HG02623 (cell line): ENCODE measurements around the gene XYLT1.
"Not testable (repeated sequence)": the region's sequence is repeated elsewhere in the genome, so short reads cannot be mapped to it uniquely, and the experiment has no call there.

ENCODE experiments used
- ATAC-seq: cut with Tn5 transposase; IDR thresholded peaks from one replicate; pipeline ENCODE4 v1.9.1; 2021; ENCODE audit warnings: moderate library complexity; ENCODE audit not compliant: unreplicated experiment

The XYLT1 gene, protein sequence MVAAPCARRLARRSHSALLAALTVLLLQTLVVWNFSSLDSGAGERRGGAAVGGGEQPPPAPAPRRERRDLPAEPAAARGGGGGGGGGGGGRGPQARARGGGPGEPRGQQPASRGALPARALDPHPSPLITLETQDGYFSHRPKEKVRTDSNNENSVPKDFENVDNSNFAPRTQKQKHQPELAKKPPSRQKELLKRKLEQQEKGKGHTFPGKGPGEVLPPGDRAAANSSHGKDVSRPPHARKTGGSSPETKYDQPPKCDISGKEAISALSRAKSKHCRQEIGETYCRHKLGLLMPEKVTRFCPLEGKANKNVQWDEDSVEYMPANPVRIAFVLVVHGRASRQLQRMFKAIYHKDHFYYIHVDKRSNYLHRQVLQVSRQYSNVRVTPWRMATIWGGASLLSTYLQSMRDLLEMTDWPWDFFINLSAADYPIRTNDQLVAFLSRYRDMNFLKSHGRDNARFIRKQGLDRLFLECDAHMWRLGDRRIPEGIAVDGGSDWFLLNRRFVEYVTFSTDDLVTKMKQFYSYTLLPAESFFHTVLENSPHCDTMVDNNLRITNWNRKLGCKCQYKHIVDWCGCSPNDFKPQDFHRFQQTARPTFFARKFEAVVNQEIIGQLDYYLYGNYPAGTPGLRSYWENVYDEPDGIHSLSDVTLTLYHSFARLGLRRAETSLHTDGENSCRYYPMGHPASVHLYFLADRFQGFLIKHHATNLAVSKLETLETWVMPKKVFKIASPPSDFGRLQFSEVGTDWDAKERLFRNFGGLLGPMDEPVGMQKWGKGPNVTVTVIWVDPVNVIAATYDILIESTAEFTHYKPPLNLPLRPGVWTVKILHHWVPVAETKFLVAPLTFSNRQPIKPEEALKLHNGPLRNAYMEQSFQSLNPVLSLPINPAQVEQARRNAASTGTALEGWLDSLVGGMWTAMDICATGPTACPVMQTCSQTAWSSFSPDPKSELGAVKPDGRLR

DNA sequence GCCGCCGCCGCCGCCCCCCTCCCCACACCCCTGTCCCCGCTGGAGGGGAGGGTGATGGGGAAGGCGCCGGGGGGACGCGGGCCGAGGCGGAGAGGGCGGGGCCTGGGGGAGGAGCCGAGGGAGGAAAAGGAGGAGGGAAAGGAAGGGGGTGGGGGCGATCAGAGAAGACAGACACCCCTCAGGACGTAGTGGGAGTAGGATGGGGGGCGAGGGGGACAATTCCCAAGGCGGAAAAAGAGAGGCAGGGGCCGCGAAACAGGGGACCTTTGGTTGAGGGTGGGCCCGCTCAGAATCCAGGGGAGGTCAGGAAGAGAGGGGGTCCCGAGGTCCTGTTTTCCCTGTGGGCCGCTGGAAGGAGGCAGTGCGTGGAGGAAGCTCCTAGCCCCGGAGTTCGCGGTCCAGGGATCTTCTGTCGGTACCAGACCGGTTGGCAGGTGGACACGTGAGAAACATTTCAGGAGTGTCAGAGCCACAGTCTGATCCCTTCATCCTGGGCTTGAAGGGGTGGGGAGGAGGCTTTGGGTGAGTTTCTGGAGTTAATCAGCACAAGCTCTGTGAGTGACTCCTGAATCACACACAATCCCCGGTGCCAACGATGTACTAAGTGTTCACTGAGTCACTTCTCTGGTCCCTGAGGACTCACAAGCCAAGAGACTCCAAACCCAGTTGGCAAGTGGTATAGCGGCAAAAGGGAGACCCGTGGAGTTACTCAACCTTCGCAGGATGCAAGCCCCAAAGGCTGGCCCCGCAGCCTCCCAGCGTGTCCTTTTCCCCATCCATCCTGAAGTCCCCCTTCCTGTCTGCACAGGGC lies at the start of gene XYLT1:
TSS of gene XYLT1 (minus strand) at position 53 of the 811 bp plus-strand sequence. CDS start 164 bp downstream, outside the sequence.
- ATAC-seq, result no peak

DNA sequence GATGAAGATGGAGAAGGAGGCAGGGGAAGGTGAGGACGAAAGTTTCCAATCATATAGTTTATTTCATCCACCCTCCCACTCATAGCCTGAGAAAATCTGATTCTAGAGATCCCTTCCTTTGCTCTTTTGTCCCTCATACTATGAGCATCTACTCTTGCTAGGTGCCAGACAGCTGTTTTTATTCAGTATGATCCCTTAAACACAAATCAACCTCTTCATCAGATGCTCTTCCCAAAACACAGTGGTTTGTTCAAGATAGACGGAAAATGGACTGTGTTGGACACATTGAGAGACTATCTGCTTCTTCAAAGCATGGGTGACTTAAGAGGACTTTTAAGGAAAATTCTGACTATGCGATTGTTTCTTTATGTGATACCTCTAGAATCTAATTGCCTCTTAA lies 49.4 kb upstream of the XYLT1 start:
- ATAC-seq, result no peak

DNA sequence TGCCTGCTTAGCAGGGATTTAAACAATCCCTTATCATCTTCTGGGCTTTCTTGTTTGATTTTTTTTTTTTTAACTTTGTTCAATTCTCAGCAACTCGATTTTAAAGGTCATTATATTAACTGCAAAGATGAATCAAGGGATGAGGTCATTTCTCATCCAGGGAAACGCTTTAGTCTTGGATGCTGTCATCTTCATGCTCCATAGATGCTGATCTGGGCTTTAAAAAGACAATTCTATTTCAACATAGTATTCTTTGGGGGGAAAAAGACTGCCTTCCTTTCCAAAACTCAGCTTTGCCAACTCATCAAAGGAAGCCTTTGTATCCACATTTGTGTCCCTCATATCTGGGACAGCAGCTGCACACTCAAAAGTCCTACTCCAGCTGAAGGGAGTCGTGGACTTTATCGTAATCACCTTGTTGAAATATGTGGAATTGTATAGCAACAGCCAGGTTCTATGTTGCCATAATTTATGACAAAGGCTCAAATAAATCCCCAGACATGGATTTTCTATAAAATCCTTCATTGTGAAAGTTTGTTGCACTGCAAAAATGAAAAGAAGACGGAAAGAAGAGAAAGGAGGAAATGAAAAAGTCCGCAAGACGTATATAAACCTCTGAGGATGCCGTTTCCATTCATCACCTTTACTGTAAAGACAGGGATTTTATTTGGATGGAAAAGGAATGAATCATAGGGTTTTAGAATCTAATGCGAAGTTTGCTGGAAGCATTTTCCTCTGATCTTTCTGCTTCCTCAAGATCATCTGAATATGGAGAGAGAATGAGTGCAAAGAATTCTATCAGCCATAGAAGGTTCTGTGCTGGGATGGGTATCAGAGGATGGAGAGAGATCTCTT lies 48.6 kb upstream of the XYLT1 start:
- ATAC-seq, result no peak

DNA sequence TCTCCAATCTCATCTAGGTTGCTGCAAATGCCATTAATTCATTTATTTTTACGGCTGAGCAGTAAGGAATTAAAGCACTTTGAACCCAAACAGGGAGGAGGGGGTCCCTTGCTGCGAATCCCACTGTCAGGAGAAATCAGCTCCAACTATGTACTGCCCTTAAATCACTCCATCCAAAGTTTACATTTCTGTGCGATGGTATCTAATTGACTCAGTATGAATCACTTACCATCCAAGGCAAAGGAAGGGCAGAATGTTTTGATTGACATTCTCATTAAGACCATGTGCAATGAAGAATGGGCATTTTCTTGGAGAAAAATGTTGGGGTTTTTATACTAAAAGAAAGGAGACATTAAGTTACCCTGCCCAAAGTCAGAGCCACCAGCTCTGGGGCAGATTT lies 47.7 kb upstream of the XYLT1 start:
- ATAC-seq, result no peak

DNA sequence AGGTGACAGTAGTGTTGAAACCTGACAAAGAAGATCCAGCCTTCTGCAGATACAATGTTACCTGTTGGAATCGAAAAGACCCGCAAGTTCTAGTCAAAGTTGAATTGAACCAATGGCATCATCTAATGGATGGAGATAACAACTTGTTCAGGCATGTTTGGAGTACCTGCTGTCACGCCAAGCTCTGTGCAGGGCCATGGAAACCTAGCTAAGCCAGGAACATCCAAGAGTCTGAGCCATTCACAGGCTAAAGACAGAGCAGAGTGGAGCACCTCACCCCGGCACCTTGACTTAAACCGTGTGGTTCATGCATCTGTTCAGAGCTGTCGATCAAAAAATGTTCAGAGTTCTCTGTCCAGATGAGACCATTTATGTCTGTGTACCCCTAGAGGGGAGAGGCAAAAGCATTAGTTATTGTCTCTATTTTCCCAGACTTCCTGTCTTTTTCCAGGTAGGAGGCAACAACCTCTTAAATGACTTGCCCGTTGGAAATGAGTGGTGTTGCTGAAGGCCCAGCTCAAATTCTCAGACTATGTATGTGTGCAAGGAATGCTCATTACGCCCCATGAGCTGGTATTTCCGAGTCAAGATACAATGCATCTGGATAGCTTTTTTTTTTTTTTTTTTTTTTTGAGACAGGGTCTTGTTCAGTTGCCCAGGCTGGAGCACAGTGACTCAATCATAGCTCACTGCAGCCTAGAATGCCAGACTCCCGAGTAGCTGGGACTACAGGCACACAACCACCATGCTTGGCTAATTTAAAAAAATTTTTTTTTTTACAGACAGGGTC lies 44.9 kb upstream of the XYLT1 start:
- ATAC-seq, result no peak

DNA sequence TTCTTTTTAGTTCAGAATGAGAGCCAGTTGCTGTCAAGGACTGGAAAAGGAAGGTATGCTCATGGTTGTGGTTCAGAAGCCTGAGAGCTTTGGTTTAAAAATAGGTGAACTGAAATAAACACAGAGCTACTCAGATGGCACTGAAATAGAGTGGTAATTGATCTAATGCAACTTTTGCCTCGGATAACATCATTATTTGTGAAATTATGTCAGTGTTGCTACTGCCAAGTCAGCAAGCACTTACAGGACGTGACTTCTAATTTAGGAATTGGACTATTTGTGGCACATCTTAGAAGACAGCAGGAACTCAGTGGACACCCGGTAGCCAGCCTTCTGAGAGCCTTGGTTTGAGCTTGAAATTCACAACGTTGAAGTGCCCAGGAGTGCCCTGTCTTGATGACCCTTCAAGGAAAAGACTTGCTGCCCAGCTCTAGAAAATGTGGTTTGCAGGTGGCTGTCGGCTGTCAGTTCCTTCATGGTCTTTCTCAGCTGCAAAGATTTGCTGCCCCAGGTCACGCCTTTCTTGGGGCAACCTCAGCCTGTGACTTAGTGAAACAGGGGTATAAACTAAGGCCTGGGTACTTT lies 42.0 kb upstream of the XYLT1 start:
- no peak for ATAC-seq

DNA sequence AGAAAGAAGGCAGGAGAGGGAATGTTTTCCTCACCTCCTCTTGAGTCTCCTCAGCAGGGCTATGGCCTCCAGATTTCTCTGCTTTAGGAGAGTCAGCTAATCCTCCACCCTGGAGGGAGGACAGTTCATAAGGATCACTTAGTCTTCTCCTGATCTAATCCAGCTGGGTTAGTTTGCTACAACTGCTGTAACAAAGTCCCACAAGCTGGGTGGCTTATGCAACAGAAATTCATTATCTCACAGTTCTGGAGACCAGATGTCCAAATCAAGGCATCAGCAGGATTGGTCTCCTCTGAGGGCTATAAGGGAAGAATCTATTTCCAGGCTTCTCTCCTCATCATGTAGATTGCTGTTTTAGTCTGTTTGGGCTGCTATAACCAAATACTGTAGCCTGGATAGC lies 40.6 kb upstream of the XYLT1 start:
- no peak for ATAC-seq

DNA sequence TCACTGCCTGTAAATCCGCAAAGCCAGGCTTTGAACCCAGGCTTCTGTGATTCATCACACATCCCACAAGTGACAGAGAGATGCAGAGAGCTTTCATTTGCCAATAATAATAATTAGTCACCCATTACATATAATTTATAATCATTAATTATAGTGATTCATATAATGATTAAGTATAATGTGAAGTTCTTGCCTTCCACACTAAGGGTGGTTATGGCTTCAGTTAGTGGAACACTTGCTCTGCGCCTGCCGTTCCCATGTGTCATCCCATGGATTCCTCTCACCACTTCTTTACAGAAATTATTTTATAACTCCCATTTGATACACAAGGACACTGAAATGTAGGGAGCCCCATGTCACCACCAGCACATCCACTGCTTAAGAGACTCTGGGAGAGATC lies 39.8 kb upstream of the XYLT1 start:
- no peak for ATAC-seq

DNA sequence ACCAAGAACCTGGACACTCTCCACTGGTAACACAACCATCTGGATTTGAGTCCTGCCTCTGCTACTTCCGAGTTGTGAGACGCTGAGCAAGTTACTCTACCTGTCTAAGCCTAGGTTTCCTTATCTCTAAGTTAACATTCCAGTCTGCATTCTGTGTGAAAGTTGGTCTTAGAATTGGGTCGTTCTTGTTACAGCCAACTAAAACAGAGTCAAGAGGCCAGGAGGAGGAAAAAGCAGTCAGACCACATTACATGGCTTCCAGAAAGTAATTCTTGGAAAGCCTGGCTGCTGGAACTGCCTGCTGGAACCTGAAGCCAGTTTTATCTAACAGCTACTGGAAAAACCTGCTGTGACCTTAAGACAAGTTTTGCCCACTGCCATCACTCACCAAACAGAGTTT lies 38.4 kb upstream of the XYLT1 start:
- no peak for ATAC-seq

DNA sequence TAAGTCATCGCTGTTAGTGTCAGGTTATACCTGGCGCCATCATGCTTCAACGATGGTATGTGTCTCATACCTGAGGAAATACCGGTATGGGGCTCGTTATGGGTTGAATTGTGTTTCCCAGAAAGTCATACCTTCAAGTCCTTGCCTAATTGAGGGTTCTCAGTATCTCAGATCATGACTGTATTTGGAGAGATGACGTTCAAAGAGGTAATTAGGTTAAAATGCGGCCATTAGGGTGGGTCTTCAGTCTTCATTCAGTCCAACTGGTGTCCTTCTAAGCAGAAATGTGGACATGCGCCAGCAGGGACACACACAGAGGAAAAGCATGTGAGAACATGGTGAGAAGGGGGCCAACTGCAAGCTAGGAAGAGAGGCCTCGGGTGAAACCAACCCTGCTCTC lies 37.5 kb upstream of the XYLT1 start:
- ATAC-seq, result no peak

DNA sequence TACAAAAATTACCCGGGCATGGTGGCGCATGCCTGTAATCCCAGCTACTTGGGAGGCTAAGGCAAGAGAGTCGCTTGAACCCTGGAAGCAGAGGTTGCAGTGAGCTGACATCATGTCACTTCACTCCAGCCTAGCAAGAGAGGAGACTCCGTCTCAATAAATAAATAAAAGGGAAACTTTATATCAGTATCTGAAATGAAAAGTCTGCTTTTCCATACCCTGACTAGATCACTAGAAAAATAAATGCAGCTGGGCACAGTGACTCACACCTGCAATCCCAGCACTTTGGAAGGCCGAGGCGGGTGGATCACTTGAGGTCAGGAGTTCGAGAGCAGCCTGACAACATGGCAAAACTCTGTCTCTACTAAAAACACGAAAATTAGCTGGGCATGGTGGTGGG lies 36.8 kb upstream of the XYLT1 start:
- not testable (repeated sequence) for ATAC-seq

DNA sequence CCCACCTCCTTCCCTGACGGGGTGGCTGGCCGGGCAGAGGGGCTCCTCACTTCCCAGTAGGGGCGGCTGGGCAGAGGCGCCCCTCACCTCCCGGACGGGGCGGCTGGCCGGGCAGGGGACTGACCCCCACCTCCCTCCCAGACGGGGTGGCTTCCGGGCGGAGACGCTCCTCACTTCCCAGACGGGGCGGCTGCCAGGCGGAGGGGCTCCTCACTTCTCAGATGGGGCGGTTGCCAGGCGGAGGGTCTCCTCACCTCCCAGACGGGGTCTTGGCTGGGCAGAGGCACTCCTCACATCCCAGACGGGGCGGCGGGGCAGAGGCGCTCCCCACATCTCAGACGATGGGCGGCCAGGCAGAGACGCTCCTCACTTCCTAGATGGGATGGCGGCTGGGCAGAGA lies 35.1 kb upstream of the XYLT1 start:
- not testable (repeated sequence) for ATAC-seq

DNA sequence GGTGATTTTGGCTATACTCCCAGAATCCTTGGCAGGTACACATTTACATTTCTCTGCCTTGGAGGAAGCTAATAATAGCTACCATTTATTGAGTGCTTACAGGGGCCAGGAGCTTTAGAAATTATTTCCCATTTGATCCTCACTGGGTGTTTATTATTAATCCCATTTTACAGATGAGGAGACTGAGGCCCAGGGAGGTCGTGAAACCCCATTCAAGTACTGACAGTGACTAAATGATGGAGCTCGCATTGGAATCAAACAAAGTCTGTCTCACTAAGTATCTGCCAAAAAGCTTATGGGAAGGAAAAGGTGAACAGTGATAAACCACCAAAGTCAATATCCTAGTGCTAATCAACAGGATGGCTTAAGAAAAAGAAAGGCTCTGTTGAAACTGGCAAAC lies 33.3 kb upstream of the XYLT1 start:
- no peak for ATAC-seq

DNA sequence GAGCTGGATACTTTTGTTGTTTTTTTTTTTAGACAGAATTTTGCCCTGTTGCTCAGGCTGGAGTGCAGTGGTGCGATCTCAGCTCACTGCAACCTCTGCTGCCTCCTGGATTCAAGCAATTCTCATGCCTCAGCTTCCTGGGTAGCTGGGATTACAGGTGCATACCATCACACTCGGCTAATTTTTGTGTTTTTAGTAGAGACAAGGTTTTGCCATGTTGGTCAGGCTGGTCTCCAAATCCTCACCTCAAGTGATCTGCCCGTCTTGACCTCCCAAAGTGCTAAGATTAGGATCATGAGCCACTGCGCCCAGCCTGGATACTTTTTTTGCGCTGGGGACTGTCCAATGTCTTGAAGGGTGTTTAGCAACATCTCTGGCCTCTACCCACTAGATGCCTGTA lies 32.6 kb upstream of the XYLT1 start:
- ATAC-seq, result no peak

DNA sequence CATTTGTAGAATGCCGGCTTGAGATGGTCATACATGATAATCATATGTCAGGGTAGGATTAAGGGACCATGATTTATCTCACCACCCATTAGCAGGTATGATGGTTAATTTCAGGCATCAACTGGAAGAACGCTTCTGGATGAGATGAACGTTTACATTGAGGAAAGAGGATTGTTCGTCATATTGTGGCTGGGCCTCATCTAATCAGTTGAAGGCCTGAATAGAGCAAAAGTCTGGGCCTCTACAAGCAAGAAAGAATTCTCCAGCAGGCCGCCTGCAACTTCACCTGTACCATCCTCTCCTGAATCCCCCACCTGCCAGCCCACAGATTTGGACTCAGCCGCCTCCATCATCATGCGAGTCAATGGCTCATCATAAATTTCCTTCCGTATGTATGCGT lies 30.6 kb upstream of the XYLT1 start:
- no peak for ATAC-seq

DNA sequence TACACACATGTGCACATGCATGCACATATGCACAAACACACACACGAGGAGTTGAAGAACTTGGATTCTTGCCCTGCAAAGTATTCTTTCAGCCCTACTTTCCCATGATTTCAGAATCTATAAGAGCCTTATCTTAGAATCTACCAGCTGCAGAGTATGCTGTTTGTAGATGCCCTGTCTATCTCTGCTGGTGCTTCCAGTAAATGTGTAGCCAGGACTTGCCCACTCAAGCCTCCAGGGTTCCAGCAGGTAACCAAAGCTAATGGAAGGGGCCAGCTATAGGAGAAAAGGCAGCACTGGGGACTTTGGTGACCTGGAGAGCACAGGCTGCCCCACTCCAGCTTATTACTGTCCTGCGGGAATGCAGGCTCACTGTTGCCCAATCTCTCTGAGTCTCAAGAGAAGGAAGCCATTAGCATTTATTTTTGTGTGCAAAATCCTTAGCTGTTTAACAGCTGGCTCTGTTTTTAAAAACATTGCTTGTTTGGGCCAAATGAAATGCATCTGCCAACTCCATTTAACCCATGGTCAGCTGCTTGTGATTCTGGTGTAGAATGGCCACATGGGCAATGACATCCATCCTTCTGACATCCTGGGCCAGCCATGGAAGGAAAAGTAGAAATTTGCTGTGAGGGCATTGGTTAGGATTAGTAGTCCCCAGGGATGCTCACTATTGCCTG lies 28.6 kb upstream of the XYLT1 start:
- no peak for ATAC-seq

DNA sequence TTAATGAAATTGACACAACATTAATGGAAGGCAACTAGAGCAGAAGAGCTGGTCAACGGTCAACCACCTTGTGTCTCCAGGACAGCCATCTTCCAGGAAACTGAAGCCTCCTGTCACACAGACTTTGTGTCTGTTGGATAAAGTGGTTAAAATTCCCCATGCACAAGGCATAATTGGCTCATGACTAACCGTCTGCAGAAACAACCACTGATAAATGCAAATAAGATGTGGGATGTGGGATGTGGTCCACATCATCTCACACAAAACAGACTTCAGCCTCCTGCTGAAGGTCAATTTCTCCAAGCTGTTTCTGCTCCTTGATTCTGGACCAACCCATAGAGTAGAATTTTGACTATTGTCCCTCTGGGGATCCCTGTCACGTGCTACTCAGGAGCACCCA lies 26.9 kb upstream of the XYLT1 start:
- no peak for ATAC-seq

DNA sequence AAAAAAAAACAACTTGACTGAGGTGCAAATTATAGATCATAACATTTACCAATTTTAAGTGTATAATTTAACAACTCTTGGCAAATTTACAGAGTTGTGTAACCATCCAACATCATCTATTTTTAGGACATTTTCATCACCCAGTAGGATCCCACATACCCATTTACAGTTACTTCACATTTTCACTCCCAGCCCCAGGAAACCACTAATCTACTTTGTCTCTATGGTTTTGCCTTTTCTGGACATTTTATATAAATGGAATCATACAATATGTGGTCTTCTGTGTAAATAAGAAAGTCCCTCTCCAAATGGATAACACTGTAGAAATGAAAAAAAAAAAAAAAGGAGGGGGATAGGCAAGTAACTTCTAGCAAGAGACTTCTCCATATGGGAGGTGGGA lies 26.1 kb upstream of the XYLT1 start:
- ATAC-seq, result no peak

DNA sequence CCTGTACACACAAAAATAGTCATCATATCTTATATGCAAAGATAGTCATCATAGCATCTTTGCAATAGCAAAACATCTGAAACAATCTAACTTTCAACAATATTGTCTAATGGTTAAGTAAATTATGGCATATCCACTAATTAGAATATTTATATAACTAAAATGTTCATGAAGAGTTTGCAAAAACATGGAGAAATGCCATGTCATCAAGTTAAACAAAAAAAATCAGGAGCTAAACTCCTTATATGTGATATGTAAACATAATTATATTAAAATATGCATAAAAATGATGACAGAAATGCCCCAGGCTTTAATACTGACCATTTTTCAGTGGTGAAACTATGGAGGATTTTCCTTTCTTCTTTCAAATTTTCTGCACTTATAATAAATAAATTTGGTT lies 22.3 kb upstream of the XYLT1 start:
- no peak for ATAC-seq
